Iris pigment epithelial cell (primary cell): Measurements from ENCODE around the gene GPNMB.

Experiments used
- DNase-seq: peaks from one replicate; pipeline ENCODE4 v3.0.0-alpha.2; 2011; ENCODE audit warnings: low read depth

The GPNMB gene

GRCh38 chr7:23230641-23231101, 15.9 kb upstream of the GPNMB start:
- no peak for DNase-seq

GRCh38 chr7:23232966-23233365, 13.6 kb upstream of the GPNMB start:
- no peak for DNase-seq

- peak; percentile 9 for DNase-seq
These were observed 11.8 kb upstream of the GPNMB start for GRCh38 chr7:23234569-23235296.

GRCh38 chr7:23235813-23236221, 10.8 kb upstream of the GPNMB start:
- DNase-seq, result peak; percentile 63

- no peak for DNase-seq
These were observed 9.6 kb upstream of the GPNMB start for GRCh38 chr7:23237000-23237399.

GRCh38 chr7:23238983-23239652, 7.5 kb upstream of the GPNMB start:
- DNase-seq, result no peak

GRCh38 chr7:23239698-23240097, 6.9 kb upstream of the GPNMB start:
- DNase-seq, result no peak

GRCh38 chr7:23242321-23242720, 4.3 kb upstream of the GPNMB start:
- DNase-seq, result peak; percentile 12

- no peak for DNase-seq
These were observed 3.6 kb upstream of the GPNMB start for GRCh38 chr7:23242935-23243334.

- peak; percentile 17 for DNase-seq
These were observed 549 bp downstream of the GPNMB start for GRCh38 chr7:23247046-23247602.

GRCh38 chr7:23247603-23248335, 1.2 kb downstream of the GPNMB start:
- DNase-seq, result peak; percentile 18

GRCh38 chr7:23249486-23249885, 2.9 kb downstream of the GPNMB start:
- no peak for DNase-seq

GRCh38 chr7:23254051-23254681, 7.6 kb downstream of the GPNMB start:
- DNase-seq, result peak; percentile 31

- no peak for DNase-seq
These were observed 10.2 kb downstream of the GPNMB start for GRCh38 chr7:23256731-23257130.

- DNase-seq, result no peak
These were observed 13.8 kb downstream of the GPNMB start for GRCh38 chr7:23260371-23260770.

GRCh38 chr7:23261843-23262452, 15.4 kb downstream of the GPNMB start:
- DNase-seq, result peak; percentile 67

GRCh38 chr7:23264916-23265458, 18.4 kb downstream of the GPNMB start:
- no peak for DNase-seq

- DNase-seq, result no peak
These were observed 20.3 kb downstream of the GPNMB start for GRCh38 chr7:23266918-23267317.

- no peak for DNase-seq
These were observed 20.8 kb downstream of the GPNMB start for GRCh38 chr7:23267357-23267756.

GRCh38 chr7:23268167-23268566, 21.6 kb downstream of the GPNMB start:
- DNase-seq, result no peak

GRCh38 chr7:23268746-23269145, 22.2 kb downstream of the GPNMB start:
- peak; percentile 21 for DNase-seq
